Calu3 (cell line): ENCODE results near the gene SDCCAG8. TPM values are rescaled to one million over a fixed set of nuclear protein-coding genes. Genes with fewer than 3 reads are reported as not detected.

Experiments
- BruUV-seq: library from RNA; stranded (reverse); fragments of 400-500 nt; replicated peaks from 2 replicates; lab custom pipeline; 2021; lab: Mats Ljungman, UMichigan
- CTCF ChIA-PET: fragments of 300-600 bp; sonication (Branson Sonifier 250); formaldehyde crosslinking; loops from one replicate; lab custom pipeline; 2022; ENCODE audit warnings: antibody characterized with exemption; lab: Charles Lee
- DNase-seq: peaks from one replicate; pipeline ENCODE4 v3.0.0; 2022
- H3K27ac Mint-ChIP-seq: one replicate; pipeline ENCODE4 v1.8.0; 2022; ENCODE audit warnings: mixed read lengths; ENCODE audit not compliant: unreplicated experiment
- H3K27me3 Mint-ChIP-seq: one replicate; pipeline ENCODE4 v1.8.0; 2022; ENCODE audit warnings: mixed read lengths; ENCODE audit not compliant: unreplicated experiment
- H3K36me3 Mint-ChIP-seq: one replicate; pipeline ENCODE4 v1.8.0; 2022; ENCODE audit warnings: mild to moderate bottlenecking, moderate library complexity, mixed read lengths; ENCODE audit not compliant: insufficient read depth, unreplicated experiment
- H3K4me1 Mint-ChIP-seq: one replicate; pipeline ENCODE4 v1.8.0; 2022; ENCODE audit warnings: mild to moderate bottlenecking, low read depth, mixed read lengths; ENCODE audit not compliant: unreplicated experiment
- H3K4me3 Mint-ChIP-seq: one replicate; pipeline ENCODE4 v1.8.0; 2022; ENCODE audit warnings: mild to moderate bottlenecking, low read depth, moderate library complexity, mixed read lengths; ENCODE audit not compliant: unreplicated experiment
- H3K9me3 Mint-ChIP-seq: one replicate; pipeline ENCODE4 v1.8.0; 2022; ENCODE audit warnings: low read depth, mixed read lengths; ENCODE audit not compliant: unreplicated experiment
- CTCF ChIP-seq: fragments of 200-600 bp; IDR thresholded peaks from one replicate; pipeline ENCODE4 v1.8.0; 2022; ENCODE audit warnings: antibody characterized with exemption; ENCODE audit not compliant: unreplicated experiment
- intact Hi-C: fragments of 100-400 bp; cut with micrococcal nuclease; formaldehyde crosslinking; loops from one replicate; pipeline ENCODE4 v1.10.0; 2022; ENCODE audit not compliant: unreplicated experiment
- total RNA-seq: library from RNA; stranded (reverse); gene quantifications from 2 replicates; pipeline ENCODE4 v1.2.3, GENCODE V29; 2022

The SDCCAG8 gene
- total RNA-seq, 1 experiment from 2014 or later: 67.3 TPM

GRCh38 chr1:243216741-243217140 lies 39.1 kb upstream of the SDCCAG8 start:
- Mint-ChIP-seq H3K4me1 (peaks cover 8% of the 10 kb centered on the region), H3K36me3 (peaks cover 44% of the 10 kb centered on the region), H3K27me3 (no peaks in the 10 kb centered on the region), H3K4me3 (no peak overlapping the region), H3K27ac (no peak overlapping the region), H3K9me3 (no peaks in the 10 kb centered on the region)
- intact Hi-C loops: no loop called here
- BruUV-seq: no TSS peak
- CTCF ChIA-PET: no interaction called here
- DNase-seq: no peak
- no peak for TF ChIP-seq CTCF

- Mint-ChIP-seq H3K4me3 (no peak overlapping the region), H3K27ac (no peak overlapping the region), H3K9me3 (no peaks in the 10 kb centered on the region), H3K36me3 (peaks cover 49% of the 10 kb centered on the region), H3K4me1 (peaks cover 8% of the 10 kb centered on the region), H3K27me3 (no peaks in the 10 kb centered on the region)
- no TSS peak for BruUV-seq
- CTCF ChIA-PET: no interaction called here
- intact Hi-C loops: no loop called here
- no peak for TF ChIP-seq CTCF
- no peak for DNase-seq
These were observed 38.5 kb upstream of the SDCCAG8 start for GRCh38 chr1:243217349-243217748.

- Mint-ChIP-seq H3K27ac (no peak overlapping the region), H3K36me3 (peaks cover 54% of the 10 kb centered on the region), H3K4me1 (peaks cover 5% of the 10 kb centered on the region), H3K4me3 (no peak overlapping the region), H3K9me3 (no peaks in the 10 kb centered on the region), H3K27me3 (no peaks in the 10 kb centered on the region)
- CTCF ChIA-PET: no interaction called here
- no peak for TF ChIP-seq CTCF
- no TSS peak for BruUV-seq
- DNase-seq: no peak
- intact Hi-C loops: no loop called here
These were observed 37.8 kb upstream of the SDCCAG8 start for GRCh38 chr1:243218059-243218458.

- H3K9me3 Mint-ChIP-seq: peaks cover 18% of the 10 kb centered on the region
- peaks cover 40% of the 10 kb centered on the region for H3K36me3 Mint-ChIP-seq
- intact Hi-C loops: no loop called here
- H3K27me3 Mint-ChIP-seq: no peaks in the 10 kb centered on the region
- H3K4me3 Mint-ChIP-seq: no peak overlapping the region
- no peak for TF ChIP-seq CTCF
- no peaks in the 10 kb centered on the region for H3K4me1 Mint-ChIP-seq
- BruUV-seq: no TSS peak
- no peak for DNase-seq
- CTCF ChIA-PET: no interaction called here
- no peak overlapping the region for H3K27ac Mint-ChIP-seq
These were observed 28.2 kb upstream of the SDCCAG8 start for GRCh38 chr1:243227622-243228021.
